ENCODE data around the gene GTPBP3. TPM values are rescaled to one million over a fixed set of nuclear protein-coding genes. Genes with fewer than 3 reads are reported as not detected.

Gene GTPBP3
- total RNA-seq, 4 donors from 2014 or later, result 9.3 to 20.2 (median 15.6) TPM

- Histone ChIP-seq H3K4me1 (peaks cover 0 to 8% (median 0%) of the 10 kb centered on the region in 3 donors), H3K27ac (no peak overlapping the region), H3K36me3 (no peaks in the 10 kb centered on the region), H3K9me3 (no peaks in the 10 kb centered on the region), H3K4me3 (no peak overlapping the region), H3K27me3 (peaks cover 28% of the 10 kb centered on the region)
- ATAC-seq, result no peak
- TF ChIP-seq EP300 (IDR thresholded peaks at IDR 0.05) (no peak), CTCF (IDR thresholded peaks at IDR 0.05) (no peak), POLR2A (IDR thresholded peaks at IDR 0.05) (no peak), POLR2AphosphoS5 (IDR thresholded peaks at IDR 0.05) (no peak)
- WGBS, 2 donors (ENCODE audit: low coverage in 1 of 2), result 90 to 92% methylated on average over 1 to 5 of the region's 5 CpGs
Measured at GRCh38 chr19:17380426-17381138, 43.2 kb downstream of the GTPBP3 start.

GRCh38 chr19:17385878-17386611 lies 48.7 kb downstream of the GTPBP3 start:
- Histone ChIP-seq H3K4me3 (no peak overlapping the region), H3K4me1 (peaks cover 0 to 11% (median 0%) of the 10 kb centered on the region in 3 donors), H3K27ac (no peak overlapping the region), H3K9me3 (peaks cover 0 to 15% (median 0%) of the 10 kb centered on the region in 3 donors), H3K27me3 (peaks cover 23% of the 10 kb centered on the region), H3K36me3 (no peaks in the 10 kb centered on the region)
- peak; percentile 39 for ATAC-seq
- TF ChIP-seq CTCF (IDR thresholded peaks at IDR 0.05) (peak in 3 of 4 experiments; percentile 80 to 89 (median 84)), EP300 (IDR thresholded peaks at IDR 0.05) (no peak), POLR2AphosphoS5 (IDR thresholded peaks at IDR 0.05) (no peak), POLR2A (IDR thresholded peaks at IDR 0.05) (no peak)
- WGBS, 2 donors (ENCODE audit: low coverage in 1 of 2), result 44 to 54% methylated on average over 5 to 7 of the region's 20 CpGs

- ATAC-seq, result no peak
- Histone ChIP-seq H3K36me3 (no peaks in the 10 kb centered on the region), H3K27ac (no peak overlapping the region), H3K9me3 (peaks cover 0 to 15% (median 0%) of the 10 kb centered on the region in 3 donors), H3K4me3 (no peak overlapping the region), H3K27me3 (peaks cover 56% of the 10 kb centered on the region), H3K4me1 (peaks cover 0 to 29% (median 7%) of the 10 kb centered on the region in 3 donors)
- WGBS, 2 donors (ENCODE audit: low coverage in 1 of 2), result 29 to 63% methylated on average over 1 of the region's 1 CpG
- TF ChIP-seq POLR2A (IDR thresholded peaks at IDR 0.05) (no peak), POLR2AphosphoS5 (IDR thresholded peaks at IDR 0.05) (no peak), EP300 (IDR thresholded peaks at IDR 0.05) (no peak), CTCF (IDR thresholded peaks at IDR 0.05) (no peak)
Measured at GRCh38 chr19:17389288-17389687, 51.9 kb downstream of the GTPBP3 start.

- Histone ChIP-seq H3K4me3 (peak overlapping the region; percentile 11 to 49), H3K9me3 (peaks cover 0 to 15% (median 0%) of the 10 kb centered on the region in 3 donors), H3K27ac (peak overlapping the region in 1 of 4 donors; percentile 23), H3K36me3 (no peaks in the 10 kb centered on the region), H3K4me1 (peaks cover 0 to 37% (median 7%) of the 10 kb centered on the region in 3 donors), H3K27me3 (peaks cover 64% of the 10 kb centered on the region)
- WGBS, 2 donors (ENCODE audit: low coverage in 1 of 2), result 57% methylated on average over 3 of the region's 37 CpGs; no CpG with 5 or more reads in 1 of the 2 donors
- ATAC-seq, result no peak
- no peak for TF ChIP-seq POLR2A (IDR thresholded peaks at IDR 0.05)
- TF ChIP-seq CTCF (IDR thresholded peaks at IDR 0.05), result no peak
- TF ChIP-seq POLR2AphosphoS5 (IDR thresholded peaks at IDR 0.05), result no peak
- no peak for TF ChIP-seq EP300 (IDR thresholded peaks at IDR 0.05)
Measured at GRCh38 chr19:17389957-17390664, 52.8 kb downstream of the GTPBP3 start.
